GM21515 (cell line): ENCODE measurements around the gene CCDC88B.

ENCODE experiments used
- ATAC-seq: cut with Tn5 transposase; IDR thresholded peaks from one replicate; pipeline ENCODE4 v1.9.1; 2021; ENCODE audit not compliant: unreplicated experiment

Gene CCDC88B

GRCh38 chr11:64406221-64406946, 66.4 kb downstream of the CCDC88B start:
- no peak for ATAC-seq
